Suppressor macrophage (primary cell): ENCODE results near the gene VGLL4.
"Not testable (repeated sequence)": the region's sequence is repeated elsewhere in the genome, so short reads cannot be mapped to it uniquely, and the experiment has no call there.

Source experiments
- DNase-seq, 4 experiments: peaks; one replicate each; pipeline ENCODE4 v3.0.0-alpha.2; 2020 to 2022

VGLL4 gene

GRCh38 chr3:11605398-11605797 lies 38.3 kb downstream of the VGLL4 start:
- no peak for DNase-seq

DNA sequence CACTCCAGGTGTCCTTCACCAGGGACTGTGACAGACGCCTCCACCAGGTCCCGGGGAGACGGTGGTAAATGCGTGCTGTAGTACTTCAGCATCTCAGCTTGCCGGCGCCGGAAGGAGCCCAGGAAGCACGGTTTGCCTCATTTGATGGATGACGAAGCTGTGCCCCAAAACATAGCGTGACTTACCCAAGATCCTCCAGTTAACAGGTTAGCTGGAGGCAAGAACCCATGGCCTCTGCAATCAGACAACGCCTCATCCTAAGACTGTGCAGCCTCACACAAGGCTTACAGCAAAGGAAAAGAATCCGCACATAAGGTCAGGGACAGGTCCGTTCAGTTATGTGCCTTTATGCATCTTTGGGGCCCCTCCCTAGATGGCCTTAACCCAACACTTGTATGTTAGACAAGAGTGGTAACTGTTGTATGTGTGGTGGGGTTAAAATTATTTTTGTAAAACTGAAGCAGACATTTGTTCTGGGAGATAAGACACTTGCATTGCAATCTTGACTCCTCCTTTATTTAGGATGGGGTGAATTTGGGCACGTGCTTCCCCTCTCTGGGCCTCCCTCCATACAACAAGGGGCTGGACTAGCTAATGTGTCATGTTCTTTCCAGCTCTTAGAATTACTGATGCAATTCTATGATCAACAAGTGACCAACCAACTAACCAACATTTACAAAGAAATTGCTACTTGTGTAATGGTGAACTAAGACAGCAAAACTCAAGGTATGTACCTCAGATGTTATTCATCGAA lies 39.4 kb downstream of the VGLL4 start:
- no peak for DNase-seq

DNA sequence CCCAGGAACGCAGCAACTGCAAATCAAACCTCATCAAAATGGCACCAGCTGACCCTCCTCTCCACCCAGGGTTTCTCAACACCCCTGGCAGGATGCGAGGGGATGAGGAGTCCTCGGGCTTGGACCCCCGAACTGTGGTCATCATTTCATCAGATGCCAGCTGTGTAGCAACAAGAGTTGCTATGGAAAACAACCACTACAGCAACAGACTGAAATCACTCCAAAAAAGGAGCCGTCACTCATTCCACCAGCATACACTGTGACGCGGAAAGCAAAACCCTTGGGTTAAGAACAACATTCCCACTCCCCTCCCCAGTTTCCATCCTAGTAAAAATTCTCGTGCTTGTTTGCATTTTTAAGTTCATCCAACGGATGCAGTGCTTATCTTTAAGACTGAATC lies 40.1 kb downstream of the VGLL4 start:
- no peak for DNase-seq

- no peak for DNase-seq
These were observed 40.7 kb downstream of the VGLL4 start for GRCh38 chr3:11602886-11603527.

GRCh38 chr3:11602239-11602840 lies 41.4 kb downstream of the VGLL4 start:
- DNase-seq: no peak

- DNase-seq: peak in 1 of 4 experiments; percentile 19
These were observed 42.1 kb downstream of the VGLL4 start for GRCh38 chr3:11601446-11602238.

DNA sequence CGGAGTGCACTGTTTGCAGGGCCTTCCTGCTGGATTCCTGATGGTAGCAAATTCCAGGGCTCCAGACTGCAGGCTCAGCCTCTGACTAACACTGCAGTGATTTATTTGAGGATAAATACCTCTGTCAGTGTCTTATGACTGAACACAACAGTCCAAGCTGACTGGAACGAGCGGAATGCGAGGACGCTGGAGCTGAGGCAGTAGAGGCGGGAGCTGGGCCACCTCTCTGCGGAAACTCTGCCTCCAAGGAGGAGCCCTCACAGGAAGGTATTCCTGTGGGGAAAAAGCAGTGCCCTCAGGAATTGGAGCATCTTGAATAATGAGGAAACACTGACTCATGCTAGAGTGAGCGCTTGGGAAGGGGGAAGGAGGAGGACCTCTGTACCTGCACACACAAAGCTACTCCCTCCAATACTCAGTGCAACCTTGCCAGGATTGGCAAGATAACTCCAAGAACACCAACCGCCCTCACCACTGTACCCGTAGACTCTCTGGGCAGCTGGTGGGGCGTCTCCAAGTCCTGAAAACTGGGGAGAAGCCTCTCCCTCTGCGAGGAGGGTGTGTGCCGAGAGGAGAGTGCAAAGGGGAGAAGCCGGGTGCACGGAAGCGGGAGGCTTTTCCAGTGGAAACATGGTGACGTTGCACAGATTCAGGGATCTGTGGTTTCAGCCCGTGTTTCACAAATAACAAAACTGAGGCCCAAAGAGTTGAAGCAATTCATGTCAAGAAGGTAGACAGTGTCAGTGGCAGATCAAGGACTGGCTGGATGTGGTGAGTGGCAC lies 43.0 kb downstream of the VGLL4 start:
- no peak for DNase-seq

- no peak for DNase-seq
These were observed 47.3 kb downstream of the VGLL4 start for GRCh38 chr3:11596387-11596786.

- not testable (repeated sequence) for DNase-seq
These were observed 48.7 kb downstream of the VGLL4 start for GRCh38 chr3:11595024-11595423.

DNA sequence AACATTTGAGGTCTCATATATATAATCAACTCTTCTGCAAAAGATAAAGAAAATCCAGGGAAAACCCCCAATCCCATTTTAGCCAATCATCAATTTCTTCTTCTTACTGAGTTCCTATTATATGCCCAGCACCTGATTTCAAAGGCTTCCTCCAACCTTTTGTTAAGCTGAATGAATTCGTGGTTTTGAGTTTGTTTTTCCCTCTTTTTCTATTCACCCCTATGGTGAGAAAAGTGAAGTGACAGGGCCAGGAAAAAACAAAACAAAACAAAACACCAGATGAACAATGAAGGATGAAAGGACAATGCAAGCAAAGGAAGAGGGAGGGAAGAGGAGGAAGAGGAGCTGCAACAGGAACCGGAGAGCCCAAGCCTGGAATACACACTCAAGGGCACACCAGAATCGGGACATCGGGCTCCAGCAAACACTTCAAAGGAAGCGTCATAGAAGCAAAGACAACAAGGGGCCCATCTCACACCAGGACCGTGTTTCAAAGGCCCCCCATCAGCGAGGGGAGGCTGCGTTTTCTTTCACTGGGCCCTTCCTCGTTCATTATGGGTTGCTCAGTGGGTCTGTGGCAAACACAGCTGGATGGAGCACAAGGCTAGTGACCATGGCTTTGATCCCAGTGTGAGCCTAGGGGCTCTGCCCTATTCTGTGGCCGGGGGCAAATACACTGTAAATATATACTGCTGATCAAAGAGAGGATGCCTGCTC lies 50.2 kb downstream of the VGLL4 start:
- no peak for DNase-seq

GRCh38 chr3:11592445-11593298 lies 51.0 kb downstream of the VGLL4 start:
- DNase-seq: no peak

GRCh38 chr3:11591391-11592282 lies 52.1 kb downstream of the VGLL4 start:
- DNase-seq: peak; percentile 65 to 79 (median 77)

GRCh38 chr3:11591002-11591355 lies 52.7 kb downstream of the VGLL4 start:
- no peak for DNase-seq

DNA sequence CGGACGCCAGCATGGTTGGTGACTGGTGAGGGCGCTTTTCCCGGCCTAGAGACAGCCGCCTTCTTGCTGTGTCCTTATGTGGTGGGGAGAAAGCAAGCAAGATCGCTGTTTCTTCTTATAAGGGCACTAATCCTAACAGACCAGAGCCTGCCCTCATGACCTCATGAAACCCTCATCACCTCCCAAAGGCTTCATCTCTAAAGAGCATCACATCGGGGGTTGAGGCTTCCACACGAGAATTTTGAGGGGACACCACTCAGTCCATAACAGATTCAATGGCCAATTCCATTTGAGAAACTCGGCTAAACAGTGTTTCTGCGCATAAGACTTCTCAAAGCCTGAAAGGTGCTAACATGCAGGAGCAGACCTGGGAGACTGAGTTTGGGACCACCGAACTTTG lies 54.0 kb downstream of the VGLL4 start:
- no peak for DNase-seq

DNA sequence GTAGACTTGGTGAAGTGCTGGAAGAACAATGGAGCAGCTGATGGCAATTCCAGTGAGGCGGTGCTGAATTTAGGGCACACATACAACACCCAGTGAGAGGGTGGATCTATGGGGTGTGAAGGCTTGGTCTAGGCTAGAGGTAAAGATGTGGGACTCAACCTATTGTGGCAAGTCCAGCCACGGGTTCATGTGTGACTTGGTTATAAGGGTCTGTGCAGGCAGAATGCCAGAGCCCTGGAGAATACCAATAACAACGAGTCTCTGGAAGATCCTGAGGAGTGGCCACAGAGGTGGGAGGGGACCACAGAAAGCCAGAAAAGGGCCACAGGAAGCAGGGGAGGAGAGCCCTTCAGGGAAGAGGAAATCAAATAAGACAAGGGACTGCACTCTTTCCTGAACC lies 55.0 kb downstream of the VGLL4 start:
- no peak for DNase-seq

GRCh38 chr3:11588338-11588737 lies 55.4 kb downstream of the VGLL4 start:
- DNase-seq: no peak

DNA sequence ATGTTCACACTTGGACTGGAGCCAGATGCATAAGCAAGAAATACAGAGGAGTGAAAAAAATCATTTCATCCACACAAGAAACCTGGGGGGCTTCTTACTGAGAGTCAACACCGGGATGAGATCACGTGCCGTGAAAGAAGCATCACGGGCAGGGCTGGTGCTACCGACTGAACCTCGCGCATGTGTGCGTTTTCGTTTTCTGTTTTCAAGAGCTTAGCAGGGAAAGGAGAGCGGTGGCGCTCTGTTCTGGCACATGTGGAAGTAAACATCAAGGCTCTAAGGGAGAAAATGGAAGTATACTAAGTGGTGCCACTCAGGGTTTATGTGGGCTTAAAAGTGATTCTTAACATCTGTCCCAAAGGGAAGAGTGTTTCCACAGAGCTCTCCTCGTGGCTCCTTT lies 55.9 kb downstream of the VGLL4 start:
- DNase-seq: no peak

DNA sequence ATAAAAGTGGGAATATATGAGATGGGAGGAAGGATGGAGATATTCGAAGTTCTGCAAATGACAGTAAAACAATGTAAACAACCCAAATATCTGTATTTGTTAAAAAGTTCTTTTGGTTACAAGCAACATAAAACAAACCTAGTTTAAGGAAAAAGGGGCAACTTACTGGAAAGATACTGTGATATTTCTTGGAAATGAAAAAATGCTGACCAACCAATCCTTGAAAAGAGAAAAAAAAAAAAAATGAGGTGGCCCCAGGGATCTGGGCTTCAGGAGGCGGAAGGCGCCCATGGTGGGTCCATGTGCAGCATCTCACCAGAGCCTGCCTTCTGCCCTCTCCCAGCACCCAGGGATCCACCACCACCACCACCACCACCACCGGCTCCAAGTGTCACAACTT lies 59.1 kb downstream of the VGLL4 start:
- no peak for DNase-seq

GRCh38 chr3:11583638-11584046 lies 60.1 kb downstream of the VGLL4 start:
- DNase-seq: peak in 1 of 4 experiments; percentile 1

- no peak for DNase-seq
These were observed 60.5 kb downstream of the VGLL4 start for GRCh38 chr3:11583235-11583634.
